Activated CD8-positive, alpha-beta memory T cell treated with anti-CD3 and anti-CD28 coated beads, Interleukin-2, amount 50 U/mL, for 24 hours (primary cell): ENCODE measurements around the gene KCNC3.

ENCODE experiments used
- DNase-seq: peaks from one replicate; pipeline ENCODE4 v3.0.0-alpha.2; 2020; ENCODE audit errors: extremely low read depth

Gene KCNC3

GRCh38 chr19:50327461-50328223 lies 1.5 kb downstream of the KCNC3 start:
- DNase-seq = no peak

GRCh38 chr19:50327013-50327412 lies 2.2 kb downstream of the KCNC3 start:
- no peak for DNase-seq

- DNase-seq = no peak
Measured at GRCh38 chr19:50326101-50326664, 3.0 kb downstream of the KCNC3 start.

GRCh38 chr19:50325310-50326100 lies 3.7 kb downstream of the KCNC3 start:
- no peak for DNase-seq

- no peak for DNase-seq
Measured at GRCh38 chr19:50324331-50324730, 4.8 kb downstream of the KCNC3 start.

GRCh38 chr19:50323782-50324133 lies 5.4 kb downstream of the KCNC3 start:
- no peak for DNase-seq

- DNase-seq = no peak
Measured at GRCh38 chr19:50322931-50323781, 6.0 kb downstream of the KCNC3 start.

- no peak for DNase-seq
Measured at GRCh38 chr19:50322234-50322633, 6.9 kb downstream of the KCNC3 start.

- DNase-seq = no peak
Measured at GRCh38 chr19:50321831-50322230, 7.3 kb downstream of the KCNC3 start.

GRCh38 chr19:50320596-50320995 lies 8.6 kb downstream of the KCNC3 start:
- no peak for DNase-seq

GRCh38 chr19:50320051-50320450 lies 9.1 kb downstream of the KCNC3 start:
- DNase-seq = no peak

- DNase-seq = no peak
Measured at GRCh38 chr19:50319156-50319555, 10.0 kb downstream of the KCNC3 start.

- DNase-seq = no peak
Measured at GRCh38 chr19:50318438-50318837, 10.7 kb downstream of the KCNC3 start.

GRCh38 chr19:50317115-50317514 lies 12.1 kb downstream of the KCNC3 start:
- DNase-seq = no peak

- no peak for DNase-seq
Measured at GRCh38 chr19:50315773-50316448, 13.3 kb downstream of the KCNC3 start.

- DNase-seq = no peak
Measured at GRCh38 chr19:50314724-50315708, 14.2 kb downstream of the KCNC3 start.

- DNase-seq = no peak
Measured at GRCh38 chr19:50313812-50314536, 15.2 kb downstream of the KCNC3 start.

GRCh38 chr19:50312967-50313811 lies 16.0 kb downstream of the KCNC3 start:
- no peak for DNase-seq
